Activated CD4-positive, alpha-beta T cell treated with anti-CD3 and anti-CD28 coated beads for 4 hours (primary cell): ENCODE data around the gene CDPF1.
A peak's percentile ranks its signal among the peaks of the same experiment; 100 is the strongest.

Source experiments
- DNase-seq, 2 donors: peaks; one replicate each; pipeline ENCODE4 v3.0.0-alpha.2; 2020

CDPF1 gene

DNA sequence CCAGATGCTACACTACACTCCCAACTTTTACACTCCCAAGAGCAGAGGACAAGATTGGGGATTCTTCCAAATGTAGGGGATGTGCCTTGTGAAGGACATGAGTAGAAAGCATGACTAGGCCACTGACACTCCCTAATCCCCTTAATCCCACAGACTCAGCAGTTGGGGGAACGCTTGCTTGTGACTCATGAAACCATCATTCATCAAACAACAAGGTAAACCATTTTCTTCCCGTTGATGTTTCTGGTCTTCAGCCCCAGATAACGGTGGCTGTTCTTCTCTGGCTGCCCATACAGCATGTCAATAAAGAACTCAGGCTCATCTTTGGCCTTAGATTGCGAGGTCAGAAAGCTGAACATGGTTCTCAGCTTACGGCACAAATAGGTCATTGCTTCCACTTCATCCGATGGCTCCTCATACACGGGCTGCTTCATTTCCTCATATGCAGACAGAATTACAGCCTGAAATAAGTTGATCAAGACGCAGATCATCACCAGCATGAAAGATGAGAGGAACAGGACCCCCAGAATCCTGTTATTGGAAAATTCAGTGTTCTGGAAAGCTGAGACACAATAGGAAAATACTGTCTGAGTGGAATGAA lies 6.4 kb upstream of the CDPF1 start:
- no peak for DNase-seq

DNA sequence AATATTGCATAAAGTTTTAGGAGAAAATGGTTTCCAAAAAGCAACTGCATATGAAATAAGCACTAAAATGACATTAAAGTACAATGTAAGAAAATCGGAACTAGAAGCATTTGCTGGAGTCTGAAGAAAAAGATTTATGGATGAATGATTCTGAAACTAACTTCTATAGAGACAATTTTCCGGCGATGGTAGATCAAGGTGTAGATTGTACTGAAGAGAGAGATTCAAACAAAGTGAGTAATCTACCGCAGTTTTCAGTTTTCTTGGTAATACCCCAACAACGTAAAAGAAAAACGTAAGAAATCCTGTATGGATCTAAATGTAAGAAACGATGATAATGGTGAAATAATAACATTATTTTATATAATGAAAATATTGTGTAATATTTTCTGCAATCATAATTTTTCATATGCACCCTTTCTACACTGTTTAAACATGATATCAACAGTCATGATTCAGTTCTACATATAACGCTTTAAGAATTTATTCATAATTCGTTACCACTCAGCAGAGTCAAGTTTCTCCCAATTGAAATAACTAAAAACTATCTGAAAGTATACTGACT lies 1.8 kb upstream of the CDPF1 start:
- DNase-seq = no peak

DNA sequence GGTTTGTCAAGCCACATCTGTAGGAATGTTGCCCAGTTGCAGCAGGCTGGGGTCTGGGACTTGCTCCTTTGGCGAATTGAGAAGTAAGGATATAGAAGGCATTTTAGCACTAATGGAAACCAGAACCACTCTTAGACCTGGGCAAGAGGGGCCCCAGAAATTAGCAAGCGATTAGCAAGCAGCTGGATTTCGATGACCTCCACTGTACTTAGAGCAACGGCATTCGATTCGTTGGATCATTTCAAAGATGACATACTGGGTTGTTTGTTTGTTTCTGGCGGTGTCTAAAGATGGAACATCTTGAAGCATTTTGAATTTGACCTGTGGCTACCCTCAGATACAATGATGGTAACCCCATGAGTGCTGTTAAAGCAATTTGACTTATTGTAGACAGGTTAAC lies 1.2 kb upstream of the CDPF1 start:
- no peak for DNase-seq

DNA sequence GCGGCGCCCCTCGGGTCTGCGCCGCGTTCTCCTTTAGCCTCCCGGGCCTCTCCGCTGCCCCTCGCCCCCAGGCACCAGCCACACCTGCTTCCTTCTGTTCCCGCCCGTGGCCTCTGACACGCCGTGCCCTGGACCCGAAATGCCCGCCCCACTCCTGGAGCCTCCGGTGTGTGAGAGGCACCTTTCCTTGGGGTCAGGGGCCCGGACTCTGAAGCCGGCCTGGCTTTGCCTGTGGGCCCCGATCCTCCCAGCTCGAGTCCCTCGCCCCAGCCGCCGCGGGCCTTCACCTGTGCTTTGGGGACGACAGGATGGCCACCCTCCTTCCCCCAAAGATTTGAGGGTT lies 661 bp upstream of the CDPF1 start:
- peak; percentile 4 to 12 for DNase-seq

DNA sequence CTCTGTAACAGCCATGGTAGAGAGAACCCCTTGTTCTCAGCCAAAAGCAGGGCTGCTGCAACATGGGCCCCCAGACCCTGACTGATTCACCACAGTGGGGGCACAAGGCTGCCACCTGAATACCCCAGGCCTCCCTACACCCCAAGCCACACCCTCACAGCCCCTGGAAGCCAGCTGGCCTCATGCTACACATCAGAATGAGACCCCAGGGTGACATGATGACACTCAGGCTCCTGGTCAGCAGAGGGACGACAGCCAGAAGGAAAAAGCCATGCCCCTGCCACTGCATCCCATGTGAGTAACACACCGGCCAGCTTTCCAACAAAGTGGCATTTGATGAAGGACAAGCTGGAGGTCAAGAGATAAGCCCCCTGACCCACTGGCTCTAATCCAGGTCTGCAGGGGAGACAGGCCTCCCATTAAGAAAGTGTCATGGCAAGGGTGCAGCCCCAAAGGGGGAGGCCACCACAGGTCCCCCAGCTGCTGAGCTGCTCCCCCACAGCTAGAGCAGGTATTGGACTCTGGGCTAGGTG lies 2.6 kb downstream of the CDPF1 start:
- no peak for DNase-seq

DNA sequence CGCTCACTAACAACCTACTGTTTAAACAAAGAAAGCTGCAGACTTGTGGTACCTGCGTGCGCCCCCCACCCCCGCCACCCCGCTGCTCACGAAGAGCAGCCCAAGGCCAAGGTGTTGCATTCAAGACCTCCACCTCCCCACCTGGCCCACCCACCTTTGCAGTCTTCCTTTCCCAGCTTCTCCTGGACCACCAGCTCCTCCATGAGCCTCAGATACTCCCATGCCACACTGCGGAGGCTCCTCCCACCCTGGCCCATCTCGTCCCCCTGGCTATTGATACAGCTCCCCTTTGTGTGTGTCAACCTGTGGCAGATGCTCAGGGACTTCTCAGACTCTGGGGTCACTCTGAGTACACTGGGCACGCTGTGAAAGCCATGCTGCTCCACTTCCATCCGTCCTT lies 3.9 kb downstream of the CDPF1 start:
- DNase-seq = no peak

DNA sequence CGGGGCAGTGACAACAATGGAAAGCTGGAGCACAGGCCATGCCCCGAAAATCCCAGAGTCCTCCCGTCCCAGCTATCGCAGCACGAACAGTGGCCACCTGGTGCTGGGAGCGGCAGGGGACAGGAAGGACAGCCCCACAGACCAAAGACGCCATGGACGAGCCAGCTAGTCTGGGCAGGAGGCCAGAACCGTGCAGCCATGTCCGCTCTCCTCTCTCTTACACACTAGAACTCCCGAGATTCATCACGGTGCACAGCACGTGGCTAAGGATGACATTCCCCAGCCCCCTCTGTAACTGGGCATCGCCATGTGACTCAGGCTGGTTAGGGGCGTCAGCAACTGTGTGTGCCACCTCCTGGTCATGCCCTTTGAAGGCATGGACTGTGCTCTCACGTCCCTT lies 4.6 kb downstream of the CDPF1 start:
- DNase-seq = no peak

DNA sequence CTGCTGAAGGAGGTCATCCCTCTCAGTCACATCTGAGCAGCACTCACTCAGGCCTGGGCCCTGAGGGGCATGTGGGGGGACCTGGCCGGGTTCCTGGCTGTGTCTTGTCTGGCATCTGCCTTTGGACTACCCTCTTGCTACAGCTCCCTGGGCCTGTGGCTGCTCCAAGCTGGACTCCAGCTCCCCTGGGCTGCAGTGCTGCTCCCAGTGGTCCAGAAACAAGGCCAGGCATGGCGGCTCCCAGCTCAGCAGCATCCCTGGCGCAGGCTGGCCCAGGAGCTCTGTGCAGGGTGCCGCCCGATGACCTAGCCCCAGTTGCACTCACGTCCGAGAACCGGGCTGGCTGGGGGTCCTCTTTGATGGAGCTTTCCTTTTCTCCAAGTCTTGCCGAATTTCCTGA lies 5.3 kb downstream of the CDPF1 start:
- DNase-seq = no peak

DNA sequence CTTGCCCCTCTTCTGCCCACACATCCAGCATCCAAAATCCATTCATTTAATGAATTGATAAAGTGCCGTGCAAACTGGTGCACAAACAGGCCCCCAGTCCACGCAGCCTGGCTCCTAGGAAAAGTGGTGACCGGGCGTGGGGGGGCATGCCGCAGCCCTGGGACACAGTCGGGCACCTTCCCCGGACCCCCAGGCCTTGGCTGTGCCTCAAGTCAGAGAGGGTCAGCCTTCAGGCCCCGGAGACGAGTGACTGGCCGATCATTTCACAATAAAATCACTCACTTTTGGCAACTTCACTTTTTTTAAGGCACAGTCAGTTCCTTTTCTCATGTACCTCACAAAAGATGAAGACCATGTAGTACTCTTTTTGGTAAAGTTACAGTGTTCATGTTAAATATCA lies 8.0 kb downstream of the CDPF1 start:
- no peak for DNase-seq

DNA sequence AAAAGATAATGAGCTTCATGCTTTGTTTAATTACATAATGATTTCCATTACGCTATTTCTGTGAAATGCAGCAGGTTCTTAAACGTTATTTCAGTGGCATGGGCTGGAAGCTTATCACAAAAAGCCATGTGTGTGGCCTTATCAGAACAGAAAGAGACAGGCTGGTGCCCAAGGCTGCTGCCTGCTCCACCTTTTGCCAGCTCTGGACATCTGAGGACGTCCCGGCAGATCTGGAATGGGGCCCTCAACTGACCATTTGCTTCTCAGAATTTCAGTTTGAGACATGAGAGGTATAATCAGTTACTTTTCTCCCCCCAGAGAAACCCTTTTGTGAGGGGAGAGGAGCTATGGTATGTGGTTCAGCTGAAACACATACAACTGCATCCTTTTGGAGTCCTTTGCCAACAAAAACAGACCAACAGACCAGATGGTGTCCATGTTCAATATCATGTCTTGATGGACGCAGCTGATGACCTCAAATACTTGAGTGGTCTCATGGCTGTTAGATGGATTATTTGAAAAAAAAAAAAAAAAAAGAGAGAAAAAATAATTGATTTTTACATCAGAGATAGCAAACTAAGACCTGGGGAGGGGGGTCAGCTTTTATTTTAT lies 8.6 kb downstream of the CDPF1 start:
- no peak for DNase-seq

DNA sequence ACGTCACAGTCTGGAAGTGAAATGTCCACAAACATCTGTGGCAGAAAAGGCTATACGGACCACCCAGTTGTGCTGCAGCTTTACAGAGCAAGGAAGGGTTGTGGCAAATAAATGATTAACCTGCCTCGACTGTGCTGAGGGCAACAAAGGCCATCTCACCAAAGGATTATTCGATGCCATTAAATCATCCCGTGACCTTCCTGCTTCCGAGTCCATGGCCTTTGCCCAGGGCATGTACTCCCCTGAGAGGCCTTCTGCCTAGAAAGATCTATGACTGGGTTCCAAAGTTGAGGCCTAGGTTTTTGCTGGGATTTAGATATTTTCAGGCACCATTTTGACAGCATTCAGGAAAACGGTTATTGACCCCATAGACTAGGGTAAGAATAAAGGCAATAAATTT lies 9.2 kb downstream of the CDPF1 start:
- no peak for DNase-seq

DNA sequence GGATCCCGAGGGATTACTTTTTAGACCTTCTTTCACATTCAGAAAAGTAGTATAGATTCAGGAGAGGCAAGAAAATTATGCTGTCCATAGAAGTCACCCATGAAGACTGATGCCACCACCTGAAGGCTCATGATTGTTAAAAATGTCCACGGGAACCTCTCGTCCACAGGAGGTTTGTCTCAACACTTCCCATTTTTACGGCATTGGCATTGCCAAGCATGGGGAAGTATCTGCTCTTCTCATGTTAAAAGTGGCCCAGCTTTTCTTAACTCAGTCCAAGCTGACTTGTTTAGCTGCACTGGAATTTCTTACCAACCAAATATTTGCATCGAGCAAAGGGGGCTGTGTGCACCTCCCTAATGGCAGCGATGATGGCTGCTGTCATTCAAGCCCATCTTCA lies 9.6 kb downstream of the CDPF1 start:
- no peak for DNase-seq

DNA sequence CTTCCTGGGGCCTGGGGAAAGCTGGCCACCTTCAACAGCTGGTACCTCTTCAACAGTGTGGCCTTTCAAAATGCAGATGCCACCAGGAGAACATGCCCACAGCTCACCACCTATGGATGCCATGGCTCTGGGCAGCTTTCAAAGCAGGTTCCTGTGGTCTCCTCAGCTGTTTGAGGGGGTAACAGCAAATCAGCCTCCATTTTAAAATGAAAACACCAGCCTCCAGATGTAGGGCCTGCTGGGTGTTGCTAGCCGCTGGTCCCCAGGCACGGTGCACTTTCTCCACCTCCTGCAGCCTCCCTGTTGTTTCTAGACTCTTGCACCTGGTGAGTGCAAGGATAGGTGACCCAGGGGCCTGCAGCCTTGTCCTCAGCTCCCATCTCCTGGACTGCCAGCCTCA lies 10.0 kb downstream of the CDPF1 start:
- no peak for DNase-seq

DNA sequence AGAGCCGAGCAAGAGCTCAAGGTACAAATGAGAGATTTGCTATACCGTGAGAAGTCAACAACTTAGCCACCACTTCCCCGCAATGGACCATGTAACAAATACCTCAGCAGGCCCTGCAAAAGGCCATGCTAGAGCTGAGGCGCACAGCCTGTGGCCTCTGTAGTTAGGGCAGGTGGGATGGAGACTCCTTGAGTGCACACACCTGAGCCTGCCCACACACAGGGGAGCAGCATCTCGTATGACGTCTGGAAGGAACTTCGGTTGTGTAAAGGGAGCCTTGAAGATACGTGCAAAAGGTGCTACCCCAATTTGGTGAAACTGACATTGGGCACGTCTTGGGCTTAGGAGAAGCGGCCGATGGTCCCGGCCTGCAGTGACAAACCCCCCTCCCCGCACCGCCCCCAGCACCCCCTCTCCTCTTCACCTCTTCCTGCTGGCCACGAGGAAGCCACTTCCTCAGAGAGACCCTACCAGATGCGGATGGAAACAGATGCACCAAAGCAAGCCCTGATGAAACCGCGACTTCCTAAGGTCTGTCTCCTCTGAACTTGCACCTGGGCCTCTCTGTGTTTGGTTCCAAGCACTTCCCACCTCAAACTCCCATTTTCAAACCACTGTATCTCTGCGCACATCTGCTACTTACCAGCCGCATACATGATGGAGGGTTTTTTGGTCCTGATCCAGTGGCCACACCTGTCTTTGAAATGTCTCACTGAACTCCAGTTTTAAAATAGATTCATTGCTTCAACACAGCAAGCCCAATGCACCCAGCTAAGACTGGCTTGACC lies 10.6 kb downstream of the CDPF1 start:
- DNase-seq = no peak

DNA sequence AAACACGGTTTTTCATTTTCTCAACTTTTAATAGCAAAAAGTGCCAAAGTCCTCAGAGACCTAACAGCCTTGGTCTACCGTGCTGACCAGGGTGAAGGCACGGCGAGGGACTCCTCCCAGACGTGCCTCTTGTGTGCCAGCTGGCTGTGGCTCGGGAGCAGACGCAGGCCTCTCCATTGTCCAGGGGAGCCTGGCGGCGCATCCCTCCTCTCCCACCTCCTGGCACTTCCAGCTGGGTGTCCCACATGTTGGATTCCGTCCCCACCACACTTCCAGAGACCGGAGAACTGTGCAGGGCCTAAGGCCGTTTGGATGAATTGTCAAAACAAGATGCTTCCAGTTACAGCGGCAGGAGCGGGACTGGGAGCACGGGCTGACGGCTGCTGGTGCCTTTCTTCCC lies 11.6 kb downstream of the CDPF1 start:
- DNase-seq = no peak

DNA sequence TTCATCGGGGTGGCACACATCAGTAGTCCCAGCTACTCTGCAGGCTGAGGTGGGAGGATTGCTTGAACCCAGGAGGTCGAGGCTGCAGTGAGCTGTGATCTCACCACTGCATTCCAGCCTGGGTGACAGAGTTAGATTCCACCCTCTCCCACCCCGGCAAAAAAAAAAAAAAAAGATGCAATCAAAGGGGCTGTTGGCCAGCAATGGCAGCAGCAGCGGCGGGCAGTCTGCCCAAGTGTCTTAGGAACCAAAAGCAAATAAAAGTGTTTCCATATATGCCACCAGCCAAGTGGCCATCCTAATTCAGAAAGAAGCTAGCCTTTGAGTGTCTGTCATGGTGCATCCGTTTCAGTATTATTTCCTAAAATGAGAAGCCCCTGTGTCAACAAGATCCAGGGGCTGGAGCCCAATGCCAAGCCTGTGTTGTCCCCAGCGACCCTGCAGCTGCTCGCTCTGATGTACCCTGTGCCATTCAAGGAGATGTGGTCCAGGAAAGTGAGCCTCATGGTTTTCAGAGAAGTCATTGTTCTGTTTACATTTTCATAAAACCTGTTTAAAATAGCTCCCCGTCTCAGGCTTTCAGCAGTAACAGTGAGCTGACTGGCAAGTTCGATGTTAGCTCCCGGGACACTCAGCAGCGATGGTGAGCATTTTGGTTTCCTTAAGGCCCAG lies 12.5 kb downstream of the CDPF1 start:
- DNase-seq = no peak

DNA sequence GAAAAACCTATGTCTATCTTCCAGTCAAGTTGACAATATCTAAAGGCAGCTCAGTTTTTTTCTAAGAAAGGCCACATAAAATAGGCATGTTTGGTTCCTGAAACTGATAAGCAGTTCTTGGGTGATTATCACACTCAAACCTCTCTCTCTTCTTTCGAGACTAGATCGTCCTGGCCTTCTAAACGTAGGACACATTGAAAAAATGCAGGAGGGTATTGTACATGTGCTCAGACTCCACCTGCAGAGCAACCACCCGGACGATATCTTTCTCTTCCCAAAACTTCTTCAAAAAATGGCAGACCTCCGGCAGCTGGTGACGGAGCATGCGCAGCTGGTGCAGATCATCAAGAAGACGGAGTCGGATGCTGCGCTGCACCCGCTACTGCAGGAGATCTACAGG lies 15.1 kb downstream of the CDPF1 start:
- no peak for DNase-seq

DNA sequence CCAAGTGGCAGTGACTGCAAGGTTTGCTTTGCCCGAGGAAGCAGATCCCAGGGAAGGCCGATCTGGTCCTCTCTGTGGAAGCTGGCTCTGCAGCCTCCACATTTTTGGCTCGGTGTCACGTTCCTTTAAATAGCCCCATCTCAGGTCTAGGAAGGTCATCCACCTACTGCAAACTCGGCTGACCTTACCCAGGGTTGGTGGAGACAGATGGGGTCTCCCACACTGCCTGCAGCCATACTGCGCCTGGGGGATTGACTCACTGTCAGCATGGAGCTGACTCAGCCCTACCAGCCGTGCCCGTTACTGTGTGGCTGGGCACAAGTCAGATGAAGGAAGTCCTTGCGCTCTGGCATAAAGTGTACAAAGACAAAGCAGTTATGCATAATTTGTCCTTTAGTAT lies 16.9 kb downstream of the CDPF1 start:
- no peak for DNase-seq

DNA sequence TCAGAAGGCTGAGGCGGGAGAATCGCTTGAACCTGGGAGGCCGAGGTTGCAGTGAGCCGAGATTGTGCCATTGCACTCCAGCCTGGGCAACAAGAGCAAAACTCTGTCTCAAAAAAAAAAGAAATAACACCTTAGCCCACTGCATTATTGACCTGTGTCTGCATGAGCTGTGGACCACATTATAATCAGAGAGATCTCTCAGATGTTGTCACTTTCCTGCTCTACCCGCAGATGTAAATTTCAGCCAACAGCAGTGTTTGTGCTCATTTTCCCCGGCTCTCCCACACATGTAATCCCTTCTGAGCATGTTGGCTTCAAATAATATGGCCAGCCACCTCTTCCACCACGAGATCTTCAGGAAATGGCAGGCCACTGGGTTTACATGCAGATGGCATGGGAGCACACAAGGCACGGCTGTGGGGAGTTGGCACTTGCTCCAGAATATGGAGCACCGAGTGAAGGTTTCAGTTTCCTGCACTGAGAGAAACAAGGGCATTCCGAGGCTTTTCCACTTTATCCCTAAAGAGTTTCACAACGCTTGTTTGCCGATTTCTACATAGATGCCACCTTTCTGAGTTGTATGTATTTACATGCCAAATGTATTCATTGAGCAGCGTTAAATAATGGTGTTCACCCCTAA lies 19.7 kb downstream of the CDPF1 start:
- DNase-seq = no peak

DNA sequence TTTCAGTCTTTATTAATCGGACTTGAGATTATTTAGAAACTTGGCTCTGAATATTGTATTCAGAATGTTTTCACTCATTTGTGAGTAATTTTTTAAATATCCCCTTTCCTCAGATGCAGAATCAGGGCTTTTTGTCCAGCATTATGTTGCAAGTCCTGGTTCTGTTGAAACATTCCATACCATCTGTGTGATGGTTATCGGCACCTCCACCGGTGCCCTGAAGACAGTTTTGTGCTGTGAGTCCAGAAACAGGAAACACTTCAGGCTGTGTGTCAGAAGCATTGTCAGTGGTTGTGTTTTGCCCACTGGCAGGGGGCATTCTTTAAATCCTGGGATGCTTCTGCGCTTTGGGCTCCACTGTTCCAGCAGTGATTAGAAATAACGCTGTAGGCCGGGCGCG lies 20.4 kb downstream of the CDPF1 start:
- no peak for DNase-seq

DNA sequence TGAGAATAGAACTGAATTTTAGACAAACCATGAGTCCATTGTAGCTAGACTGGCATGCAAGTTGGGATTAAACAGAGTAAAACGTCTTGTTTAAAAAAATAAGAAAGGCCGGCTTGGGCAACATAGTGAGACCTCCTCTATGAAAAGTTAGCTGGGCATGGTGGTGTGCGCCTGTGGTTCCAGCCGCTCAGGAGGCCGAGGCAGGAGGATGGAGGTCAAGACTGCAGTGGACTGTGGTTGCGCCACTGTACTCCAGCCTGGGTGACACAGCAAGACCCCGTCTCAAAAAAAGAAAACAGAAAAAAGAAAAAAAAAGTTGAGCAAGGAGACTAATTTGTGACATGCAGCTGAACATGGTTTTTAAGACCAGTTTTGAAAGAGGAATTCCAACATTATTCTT lies 23.5 kb downstream of the CDPF1 start:
- DNase-seq = no peak

DNA sequence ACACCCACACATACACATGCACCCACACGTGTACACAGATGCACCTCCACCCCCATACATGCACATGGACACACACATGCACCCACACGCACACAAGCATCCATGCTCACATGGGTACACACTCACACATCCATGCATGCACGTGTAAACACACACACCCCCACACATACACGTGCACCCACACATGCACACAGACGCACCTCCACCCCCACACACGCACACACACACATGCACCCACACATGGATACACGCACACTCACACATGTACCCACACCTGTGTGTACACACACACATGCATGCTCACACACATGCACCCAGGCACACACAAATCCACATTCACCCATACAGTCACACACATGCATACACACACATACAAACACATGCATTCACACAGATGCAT lies 24.5 kb downstream of the CDPF1 start:
- no peak for DNase-seq

DNA sequence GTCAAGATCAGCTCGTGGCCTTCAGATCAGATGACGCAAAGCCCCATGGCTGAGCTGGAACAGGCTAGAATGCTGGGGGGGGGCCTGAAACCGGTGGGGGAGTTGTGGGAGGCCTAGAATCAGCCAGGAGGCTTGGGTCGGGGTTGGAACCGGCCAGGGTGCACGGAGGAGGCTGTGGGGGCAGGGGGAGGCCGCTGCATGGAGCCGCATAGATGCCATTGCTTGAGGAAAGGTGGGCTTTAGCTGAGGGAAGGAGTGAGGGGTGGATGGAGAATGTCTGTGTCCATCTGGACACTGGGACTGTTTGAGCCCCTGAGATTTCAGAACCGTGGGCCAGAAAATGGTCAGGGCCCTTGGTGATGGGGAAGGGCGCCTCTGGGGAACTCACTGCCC lies 25.2 kb downstream of the CDPF1 start:
- DNase-seq = no peak
